Gastrocnemius medialis (tissue), 4 donors: ENCODE data around the gene IMP3.

ENCODE experiments used
- POLR2A ChIP-seq, 2 donors: fragments of 450-650 bp; IDR thresholded peaks; one replicate each; pipeline ENCODE4 v1.6.1; 2017; ENCODE audit warnings: antibody characterized with exemption in 2 of 2, mild to moderate bottlenecking in 2 of 2, moderate library complexity in 2 of 2
- TF ChIP-seq, protein P1 (sequence below), 5 experiments: fragments of 450-650 bp in 3 of 5; fragments of 200-600 bp in 2 of 5; sonication (generic) in 2 of 5; IDR thresholded peaks in 4 of 5; conservative IDR thresholded peaks in 1 of 5; 1 replicate in 4 of 5; 2 replicates in 1 of 5; pipeline ENCODE4 v1.5.1; 2016 to 2019; ENCODE audit warnings: antibody characterized with exemption in 5 of 5, mild to moderate bottlenecking in 3 of 5, moderate library complexity in 3 of 5

DNA sequence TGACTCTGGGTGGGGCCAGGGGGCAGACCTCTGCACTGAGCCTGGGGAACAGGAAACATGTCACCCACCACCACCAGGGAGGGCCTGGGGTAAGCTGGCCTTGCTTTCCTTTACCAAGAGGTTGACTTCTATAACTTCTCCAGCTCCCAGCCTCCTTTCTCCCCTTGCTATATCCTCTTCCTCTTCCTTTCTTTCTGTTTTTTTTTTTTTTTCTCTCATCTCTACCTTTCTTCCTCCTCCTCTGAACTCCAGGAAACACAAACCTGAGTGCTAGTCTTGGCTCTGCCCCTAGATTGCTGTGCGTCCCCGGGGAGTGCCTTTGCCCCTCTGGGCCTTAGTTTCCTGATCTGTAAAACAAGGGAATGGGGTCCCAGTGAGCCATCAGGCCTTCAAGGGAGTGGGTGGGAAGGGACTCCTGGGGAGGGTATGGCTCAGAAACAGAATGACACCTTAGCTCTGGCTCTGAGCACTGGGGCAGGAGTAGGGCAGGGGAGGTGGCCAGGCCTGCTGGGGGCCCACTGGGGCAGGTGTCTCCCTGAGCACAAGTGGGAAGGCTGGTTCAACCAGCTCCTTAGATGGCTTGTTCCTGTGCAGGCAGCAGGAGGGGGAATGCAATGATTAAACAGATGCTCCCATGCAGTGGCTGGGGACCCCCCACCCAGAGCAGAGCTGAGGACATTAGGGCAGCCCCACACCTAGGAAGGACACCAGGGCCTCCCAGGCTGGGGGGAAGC lies 12.0 kb upstream of the IMP3 start:
- TF ChIP-seq, protein P1, sequence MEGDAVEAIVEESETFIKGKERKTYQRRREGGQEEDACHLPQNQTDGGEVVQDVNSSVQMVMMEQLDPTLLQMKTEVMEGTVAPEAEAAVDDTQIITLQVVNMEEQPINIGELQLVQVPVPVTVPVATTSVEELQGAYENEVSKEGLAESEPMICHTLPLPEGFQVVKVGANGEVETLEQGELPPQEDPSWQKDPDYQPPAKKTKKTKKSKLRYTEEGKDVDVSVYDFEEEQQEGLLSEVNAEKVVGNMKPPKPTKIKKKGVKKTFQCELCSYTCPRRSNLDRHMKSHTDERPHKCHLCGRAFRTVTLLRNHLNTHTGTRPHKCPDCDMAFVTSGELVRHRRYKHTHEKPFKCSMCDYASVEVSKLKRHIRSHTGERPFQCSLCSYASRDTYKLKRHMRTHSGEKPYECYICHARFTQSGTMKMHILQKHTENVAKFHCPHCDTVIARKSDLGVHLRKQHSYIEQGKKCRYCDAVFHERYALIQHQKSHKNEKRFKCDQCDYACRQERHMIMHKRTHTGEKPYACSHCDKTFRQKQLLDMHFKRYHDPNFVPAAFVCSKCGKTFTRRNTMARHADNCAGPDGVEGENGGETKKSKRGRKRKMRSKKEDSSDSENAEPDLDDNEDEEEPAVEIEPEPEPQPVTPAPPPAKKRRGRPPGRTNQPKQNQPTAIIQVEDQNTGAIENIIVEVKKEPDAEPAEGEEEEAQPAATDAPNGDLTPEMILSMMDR (IDR thresholded peaks at IDR 0.05 in 4 of 5, conservative IDR thresholded peaks at IDR 0.05 in 1 of 5), result no peak
- no peak for TF ChIP-seq POLR2A (IDR thresholded peaks at IDR 0.05)
